Gastroesophageal sphincter (tissue), 3 donors: ENCODE data around the gene FOXO4.

Experiments used
- CTCF ChIP-seq, 4 experiments: fragments of 200-600 bp in 2 of 4; fragments of 450-650 bp in 2 of 4; sonication (generic) in 1 of 4; IDR thresholded peaks; one replicate each; pipeline ENCODE4 v1.5.1; 2017 to 2019; ENCODE audit warnings: antibody characterized with exemption in 4 of 4, mild to moderate bottlenecking in 2 of 4, moderate library complexity in 2 of 4
- POLR2AphosphoS5 ChIP-seq: sonication (generic); formaldehyde crosslinking; IDR thresholded peaks from one replicate; pipeline ENCODE4 v1.6.1; 2017; ENCODE audit warnings: antibody characterized with exemption

- TF ChIP-seq CTCF (IDR thresholded peaks at IDR 0.05) (no peak), POLR2AphosphoS5 (no peak)
These were observed 6.6 kb downstream of the FOXO4 start for GRCh38 chrX:71102292-71102691.
